ENCODE data around the gene HSD17B7.

HSD17B7 gene

DNA sequence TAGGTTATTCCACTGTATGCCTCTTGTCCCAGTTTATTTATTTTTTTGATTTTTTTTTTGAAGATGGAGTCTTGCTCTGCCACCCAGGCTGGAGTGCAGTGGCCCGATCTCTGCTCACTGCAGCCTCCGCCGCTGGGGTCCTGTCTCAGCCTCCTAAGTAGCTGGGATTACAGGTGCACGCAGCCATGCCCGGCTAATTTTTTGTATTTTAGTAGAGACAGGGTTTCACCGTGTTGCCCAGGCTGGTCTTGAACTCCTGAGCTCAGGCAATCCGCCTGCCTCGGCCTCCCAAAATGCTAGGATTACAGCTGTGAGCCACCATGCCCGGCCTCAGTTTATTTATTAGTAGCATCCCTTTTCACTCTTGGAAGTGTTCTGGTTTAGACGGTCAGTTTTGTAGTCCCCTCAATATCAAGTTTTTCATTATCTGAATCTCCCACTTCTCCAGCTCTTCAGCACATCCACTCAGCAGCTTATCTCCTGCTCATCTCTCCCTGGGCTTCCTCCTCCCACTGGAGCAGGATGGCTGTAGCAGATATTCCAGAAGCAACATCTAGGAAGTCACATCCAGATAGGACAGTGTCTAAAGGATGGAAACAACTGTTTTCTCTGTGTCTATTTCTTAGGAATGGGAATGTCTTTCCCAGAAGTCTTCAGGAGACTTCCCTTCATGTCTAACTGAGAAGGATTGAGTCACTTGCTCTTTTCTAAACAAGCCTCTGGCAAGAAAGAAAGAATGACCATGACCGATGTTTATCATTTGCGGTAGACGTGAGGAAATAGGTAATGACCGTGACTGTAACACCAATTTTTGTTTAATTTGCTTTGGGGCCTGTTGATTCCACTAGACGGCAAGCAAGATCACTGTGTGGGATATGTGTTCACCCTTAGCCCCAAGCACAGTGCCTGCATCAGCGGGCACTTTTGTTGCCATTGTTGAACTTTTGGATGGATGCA is 56.0 kb downstream of the HSD17B7 start:
- H3K27me3 ChIP-seq (ENCODE audit: control insufficient read depth, insufficient read depth, low read length), result no peaks in the 10 kb centered on the region
- peak overlapping the region; percentile 17 for H2AFZ ChIP-seq
- H3K4me3 ChIP-seq (ENCODE audit: low read depth, low read length), result no peak overlapping the region
- no peaks in the 10 kb centered on the region for H3K36me3 ChIP-seq (ENCODE audit: control insufficient read depth, insufficient read depth, low read length)
- H3K9ac ChIP-seq, result no peak overlapping the region
- TF ChIP-seq CTCF (IDR thresholded peaks at IDR 0.05), result no peak
- H3K4me2 ChIP-seq (ENCODE audit: low read length), result no peak overlapping the region
- H3K27ac ChIP-seq, result peak overlapping the region; percentile 24
- H3K79me2 ChIP-seq, result no peaks in the 10 kb centered on the region
- H3K9me3 ChIP-seq (ENCODE audit: control insufficient read depth, low read length), result no peaks in the 10 kb centered on the region
- H3K4me1 ChIP-seq, result peaks cover 18% of the 10 kb centered on the region

DNA sequence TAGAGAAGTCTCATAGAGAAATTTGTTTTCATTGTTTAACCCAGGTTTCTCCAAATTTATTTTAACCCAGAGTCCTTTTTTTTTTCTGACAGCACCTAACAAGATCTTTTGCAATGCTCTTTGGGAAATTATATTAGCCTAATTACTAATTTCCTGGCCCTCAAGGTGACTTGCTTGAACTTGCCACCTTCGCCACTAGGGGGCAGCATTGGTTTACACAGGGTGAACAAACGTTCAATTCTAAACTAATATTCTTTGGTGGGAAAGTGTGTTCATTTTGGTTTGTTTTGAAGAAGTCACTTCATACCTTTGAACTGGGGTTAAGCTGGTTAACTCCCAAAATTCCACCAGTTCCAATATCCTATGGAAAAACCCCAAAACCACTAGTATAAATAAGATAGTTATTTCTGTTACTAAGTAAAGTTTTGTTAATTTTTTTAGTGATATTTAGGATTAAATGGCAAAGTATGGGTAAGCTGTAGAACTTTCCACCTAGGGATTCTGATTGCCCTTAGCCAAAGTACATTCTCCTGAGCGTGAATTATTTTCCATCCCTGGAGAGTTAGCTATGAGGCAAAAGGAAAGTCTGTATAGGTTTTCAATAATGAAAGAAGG is 57.4 kb downstream of the HSD17B7 start:
- H3K27me3 ChIP-seq (ENCODE audit: control insufficient read depth, insufficient read depth, low read length), result no peaks in the 10 kb centered on the region
- no peak overlapping the region for H2AFZ ChIP-seq
- peak; percentile 91 for TF ChIP-seq CTCF (IDR thresholded peaks at IDR 0.05)
- no peaks in the 10 kb centered on the region for H3K36me3 ChIP-seq (ENCODE audit: control insufficient read depth, insufficient read depth, low read length)
- no peak overlapping the region for H3K4me3 ChIP-seq (ENCODE audit: low read depth, low read length)
- H3K4me2 ChIP-seq (ENCODE audit: low read length), result no peak overlapping the region
- H3K9me3 ChIP-seq (ENCODE audit: control insufficient read depth, low read length), result no peaks in the 10 kb centered on the region
- H3K4me1 ChIP-seq, result peaks cover 18% of the 10 kb centered on the region
- no peaks in the 10 kb centered on the region for H3K79me2 ChIP-seq
- no peak overlapping the region for H3K27ac ChIP-seq
- no peak overlapping the region for H3K9ac ChIP-seq

GRCh38 chr1:162849711-162850110 is 59.2 kb downstream of the HSD17B7 start:
- H3K4me3 ChIP-seq (ENCODE audit: low read depth, low read length), result no peak overlapping the region
- peak overlapping the region; percentile 42 for H3K27ac ChIP-seq
- no peaks in the 10 kb centered on the region for H3K79me2 ChIP-seq
- H2AFZ ChIP-seq, result peak overlapping the region; percentile 17
- H3K4me1 ChIP-seq, result peaks cover 18% of the 10 kb centered on the region
- no peaks in the 10 kb centered on the region for H3K36me3 ChIP-seq (ENCODE audit: control insufficient read depth, insufficient read depth, low read length)
- TF ChIP-seq CTCF (IDR thresholded peaks at IDR 0.05), result no peak
- H3K27me3 ChIP-seq (ENCODE audit: control insufficient read depth, insufficient read depth, low read length), result no peaks in the 10 kb centered on the region
- no peak overlapping the region for H3K9ac ChIP-seq
- no peaks in the 10 kb centered on the region for H3K9me3 ChIP-seq (ENCODE audit: control insufficient read depth, low read length)
- no peak overlapping the region for H3K4me2 ChIP-seq (ENCODE audit: low read length)

- H3K9me3 ChIP-seq (ENCODE audit: control insufficient read depth, low read length), result no peaks in the 10 kb centered on the region
- no peak overlapping the region for H3K27ac ChIP-seq
- H3K4me2 ChIP-seq (ENCODE audit: low read length), result no peak overlapping the region
- peaks cover 18% of the 10 kb centered on the region for H3K4me1 ChIP-seq
- no peak overlapping the region for H3K9ac ChIP-seq
- no peaks in the 10 kb centered on the region for H3K36me3 ChIP-seq (ENCODE audit: control insufficient read depth, insufficient read depth, low read length)
- no peak for TF ChIP-seq CTCF (IDR thresholded peaks at IDR 0.05)
- no peaks in the 10 kb centered on the region for H3K27me3 ChIP-seq (ENCODE audit: control insufficient read depth, insufficient read depth, low read length)
- no peaks in the 10 kb centered on the region for H3K79me2 ChIP-seq
- no peak overlapping the region for H3K4me3 ChIP-seq (ENCODE audit: low read depth, low read length)
- no peak overlapping the region for H2AFZ ChIP-seq
These were observed 60.8 kb downstream of the HSD17B7 start for GRCh38 chr1:162851341-162851740.

Data from parathyroid adenoma (tissue), 2 donors.